HCT116 (cell line): ENCODE data around the gene SMOC1.

Experiments used
- ATF3 ChIP-seq: IDR thresholded peaks from 2 replicates; pipeline ENCODE4 v1.6.1; 2012
- EZH2 ChIP-seq: fragments of 200-600 bp; sonication (generic); IDR thresholded peaks from 2 replicates; pipeline ENCODE4 v1.6.1; 2017; ENCODE audit warnings: antibody characterized with exemption, mixed run types
- JUND ChIP-seq: IDR thresholded peaks from 2 replicates; pipeline ENCODE4 v1.6.1; 2012
- POLR2A ChIP-seq: IDR thresholded peaks from 2 replicates; pipeline ENCODE4 v1.7.0; 2011; ENCODE audit warnings: borderline replicate concordance; ENCODE audit not compliant: insufficient read depth, insufficient read length; ENCODE audit errors: extremely low read depth
- POLR2AphosphoS5 ChIP-seq: IDR thresholded peaks from 2 replicates; pipeline ENCODE4 v1.6.1; 2011; ENCODE audit warnings: mild to moderate bottlenecking, low read depth, low read length, moderate library complexity
- REST ChIP-seq: IDR thresholded peaks from 2 replicates; pipeline ENCODE4 v1.6.1; 2012; ENCODE audit warnings: low read depth
- SIN3A ChIP-seq: IDR thresholded peaks from 2 replicates; pipeline ENCODE4 v1.6.1; 2012; ENCODE audit warnings: low read depth
- SP1 ChIP-seq: IDR thresholded peaks from 2 replicates; pipeline ENCODE4 v1.6.1; 2012; ENCODE audit warnings: low read depth
- TCF7L2 ChIP-seq: IDR thresholded peaks from 2 replicates; pipeline ENCODE4 v1.7.0; 2011; ENCODE audit warnings: borderline replicate concordance, inconsistent platforms; ENCODE audit not compliant: insufficient read depth, insufficient read length; ENCODE audit errors: extremely low read depth
- TF ChIP-seq, protein P1 (sequence below), 3 experiments: fragments of 200-600 bp in 1 of 3; sonication (generic) in 1 of 3; IDR thresholded peaks in 2 of 3; conservative IDR thresholded peaks in 1 of 3; 2 replicates each; pipeline ENCODE4 v1.5.1; 2012 to 2017; ENCODE audit warnings: low read depth in 2 of 3, low read length in 2 of 3, antibody characterized with exemption in 1 of 3, borderline replicate concordance in 1 of 3, control low read depth in 1 of 3, mild to moderate bottlenecking in 1 of 3, mixed read lengths in 1 of 3, mixed run types in 1 of 3, moderate library complexity in 1 of 3; ENCODE audit not compliant: insufficient read depth in 1 of 3
- TF ChIP-seq, protein P2 (sequence below): IDR thresholded peaks from 2 replicates; pipeline ENCODE4 v1.6.1; 2012
- TF ChIP-seq, protein P3 (sequence below): IDR thresholded peaks from 2 replicates; pipeline ENCODE4 v1.6.1; 2011; ENCODE audit warnings: mild to moderate bottlenecking, low read length, moderate library complexity; ENCODE audit not compliant: insufficient replicate concordance; ENCODE audit errors: extremely low read depth

DNA sequence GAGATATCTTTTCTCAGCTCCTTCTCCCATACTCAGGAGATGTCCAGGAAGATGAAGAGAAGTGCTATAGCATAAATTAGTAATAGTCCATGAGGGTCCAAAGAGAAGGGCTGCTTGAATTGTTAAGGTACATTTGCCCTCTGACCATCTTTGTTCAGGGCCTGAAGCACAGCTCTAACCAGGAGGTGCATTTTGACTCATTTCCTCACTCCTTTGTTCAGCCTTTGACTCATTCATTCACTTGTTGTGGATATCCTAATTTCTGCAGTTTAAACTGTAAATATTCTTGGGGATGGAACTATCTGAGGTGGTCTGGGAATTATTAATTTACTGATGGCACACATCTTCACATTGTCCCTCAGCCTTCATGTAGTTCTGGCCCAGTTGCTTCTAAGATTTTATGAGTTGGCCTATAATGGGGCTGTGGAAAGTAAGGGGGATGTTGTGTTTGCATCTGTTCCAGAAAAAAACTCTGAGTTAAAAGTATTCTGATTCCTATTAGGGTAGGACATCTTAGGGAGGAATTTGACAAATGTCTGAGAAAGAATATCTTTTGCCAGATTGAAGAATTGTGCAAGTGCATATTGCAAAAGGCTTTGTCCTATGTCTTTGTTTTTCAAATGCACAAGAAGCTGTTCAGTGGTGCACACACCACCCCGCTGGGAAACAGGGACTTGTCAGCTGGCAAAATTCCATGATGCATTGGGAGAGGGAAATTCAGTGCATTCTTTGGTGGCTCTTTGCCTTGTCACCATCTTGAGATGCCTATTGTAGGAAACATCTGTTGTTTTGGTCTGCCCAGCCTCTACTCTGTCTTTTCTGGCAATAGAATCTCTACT, 22.1 kb downstream of the SMOC1 start:
- TF ChIP-seq, protein P1, sequence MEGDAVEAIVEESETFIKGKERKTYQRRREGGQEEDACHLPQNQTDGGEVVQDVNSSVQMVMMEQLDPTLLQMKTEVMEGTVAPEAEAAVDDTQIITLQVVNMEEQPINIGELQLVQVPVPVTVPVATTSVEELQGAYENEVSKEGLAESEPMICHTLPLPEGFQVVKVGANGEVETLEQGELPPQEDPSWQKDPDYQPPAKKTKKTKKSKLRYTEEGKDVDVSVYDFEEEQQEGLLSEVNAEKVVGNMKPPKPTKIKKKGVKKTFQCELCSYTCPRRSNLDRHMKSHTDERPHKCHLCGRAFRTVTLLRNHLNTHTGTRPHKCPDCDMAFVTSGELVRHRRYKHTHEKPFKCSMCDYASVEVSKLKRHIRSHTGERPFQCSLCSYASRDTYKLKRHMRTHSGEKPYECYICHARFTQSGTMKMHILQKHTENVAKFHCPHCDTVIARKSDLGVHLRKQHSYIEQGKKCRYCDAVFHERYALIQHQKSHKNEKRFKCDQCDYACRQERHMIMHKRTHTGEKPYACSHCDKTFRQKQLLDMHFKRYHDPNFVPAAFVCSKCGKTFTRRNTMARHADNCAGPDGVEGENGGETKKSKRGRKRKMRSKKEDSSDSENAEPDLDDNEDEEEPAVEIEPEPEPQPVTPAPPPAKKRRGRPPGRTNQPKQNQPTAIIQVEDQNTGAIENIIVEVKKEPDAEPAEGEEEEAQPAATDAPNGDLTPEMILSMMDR (IDR thresholded peaks at IDR 0.05 in 2 of 3, conservative IDR thresholded peaks at IDR 0.05 in 1 of 3; ENCODE audit: borderline replicate concordance in 1 of 3, insufficient read depth in 1 of 3, low read depth in 2 of 3, low read length in 2 of 3): no peak
- TF ChIP-seq, protein P2, sequence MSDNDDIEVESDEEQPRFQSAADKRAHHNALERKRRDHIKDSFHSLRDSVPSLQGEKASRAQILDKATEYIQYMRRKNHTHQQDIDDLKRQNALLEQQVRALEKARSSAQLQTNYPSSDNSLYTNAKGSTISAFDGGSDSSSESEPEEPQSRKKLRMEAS: no peak
- TF ChIP-seq EZH2: no peak
- TF ChIP-seq TCF7L2: no peak
- TF ChIP-seq, protein P3, sequence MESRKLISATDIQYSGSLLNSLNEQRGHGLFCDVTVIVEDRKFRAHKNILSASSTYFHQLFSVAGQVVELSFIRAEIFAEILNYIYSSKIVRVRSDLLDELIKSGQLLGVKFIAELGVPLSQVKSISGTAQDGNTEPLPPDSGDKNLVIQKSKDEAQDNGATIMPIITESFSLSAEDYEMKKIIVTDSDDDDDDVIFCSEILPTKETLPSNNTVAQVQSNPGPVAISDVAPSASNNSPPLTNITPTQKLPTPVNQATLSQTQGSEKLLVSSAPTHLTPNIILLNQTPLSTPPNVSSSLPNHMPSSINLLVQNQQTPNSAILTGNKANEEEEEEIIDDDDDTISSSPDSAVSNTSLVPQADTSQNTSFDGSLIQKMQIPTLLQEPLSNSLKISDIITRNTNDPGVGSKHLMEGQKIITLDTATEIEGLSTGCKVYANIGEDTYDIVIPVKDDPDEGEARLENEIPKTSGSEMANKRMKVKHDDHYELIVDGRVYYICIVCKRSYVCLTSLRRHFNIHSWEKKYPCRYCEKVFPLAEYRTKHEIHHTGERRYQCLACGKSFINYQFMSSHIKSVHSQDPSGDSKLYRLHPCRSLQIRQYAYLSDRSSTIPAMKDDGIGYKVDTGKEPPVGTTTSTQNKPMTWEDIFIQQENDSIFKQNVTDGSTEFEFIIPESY: no peak
- TF ChIP-seq POLR2A: no peak
- TF ChIP-seq SIN3A: no peak
- no peak for TF ChIP-seq JUND
- TF ChIP-seq POLR2AphosphoS5: no peak
- no peak for TF ChIP-seq SP1
- TF ChIP-seq REST: no peak
- no peak for TF ChIP-seq ATF3
